Cardiac fibroblast (primary cell): ENCODE results near the gene CLP1.

Experiments
- DNase-seq, 2 donors: peaks; one replicate each; pipeline versions ENCODE4 v3.0.0 to v3.0.0-alpha.2; 2010; ENCODE audit warnings: low read depth in 2 of 2
- H3K4me3 ChIP-seq, 2 donors: replicated peaks in 1 of 2; 1 replicate in 1 of 2; 2 replicates in 1 of 2; pipeline ENCODE4 v1.5.1; 2011; ENCODE audit warnings: low read depth in 2 of 2, low read length in 2 of 2, mild to moderate bottlenecking in 2 of 2, moderate library complexity in 1 of 2
- CTCF ChIP-seq: IDR thresholded peaks from one replicate; pipeline ENCODE4 v1.5.1; 2011; ENCODE audit warnings: low read depth, mild to moderate bottlenecking, low read length, inconsistent platforms

CLP1 gene

GRCh38 chr11:57633394-57634070, 24.0 kb upstream of the CLP1 start:
- TF ChIP-seq CTCF = no peak
- no peak for DNase-seq
- no peak overlapping the region for H3K4me3 ChIP-seq

- H3K4me3 ChIP-seq = no peak overlapping the region
- DNase-seq = no peak
- no peak for TF ChIP-seq CTCF
Measured at GRCh38 chr11:57634311-57634710, 23.3 kb upstream of the CLP1 start.

- H3K4me3 ChIP-seq = no peak overlapping the region
- no peak for TF ChIP-seq CTCF
- no peak for DNase-seq
Measured at GRCh38 chr11:57635246-57635645, 22.3 kb upstream of the CLP1 start.

GRCh38 chr11:57637626-57638004, 19.9 kb upstream of the CLP1 start:
- H3K4me3 ChIP-seq = peak overlapping the region; percentile 73 to 93
- no peak for DNase-seq
- no peak for TF ChIP-seq CTCF

- H3K4me3 ChIP-seq = peak overlapping the region; percentile 73 to 93
- no peak for TF ChIP-seq CTCF
- DNase-seq = peak; percentile 88
Measured at GRCh38 chr11:57638005-57638781, 19.4 kb upstream of the CLP1 start.

- DNase-seq = peak in 1 of 2 donors; percentile 24
- peak overlapping the region; percentile 73 to 93 for H3K4me3 ChIP-seq
- TF ChIP-seq CTCF = no peak
Measured at GRCh38 chr11:57638811-57639320, 18.7 kb upstream of the CLP1 start.
